Measurements from ENCODE around the gene CD58.
"Not testable (repeated sequence)": the region's sequence is repeated elsewhere in the genome, so short reads cannot be mapped to it uniquely, and the experiment has no call there.

CD58 gene

GRCh38 chr1:116569776-116570357 lies 959 bp downstream of the CD58 start:
- peak; percentile 10 for DNase-seq

DNA sequence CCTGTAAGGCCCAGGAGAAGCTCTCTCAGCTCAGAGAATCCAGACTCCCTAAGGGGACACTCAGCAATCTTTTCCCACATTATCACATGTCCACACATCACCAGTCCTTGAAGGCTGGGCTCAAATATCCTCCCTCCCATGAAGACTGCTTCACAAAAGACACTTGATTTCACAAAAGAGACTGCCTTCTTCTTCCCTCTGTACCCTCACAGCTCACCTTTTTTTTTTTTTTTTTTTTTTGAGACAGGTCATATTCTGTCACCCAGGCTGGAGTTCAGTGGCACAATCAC lies 1.5 kb downstream of the CD58 start:
- no peak for DNase-seq

DNA sequence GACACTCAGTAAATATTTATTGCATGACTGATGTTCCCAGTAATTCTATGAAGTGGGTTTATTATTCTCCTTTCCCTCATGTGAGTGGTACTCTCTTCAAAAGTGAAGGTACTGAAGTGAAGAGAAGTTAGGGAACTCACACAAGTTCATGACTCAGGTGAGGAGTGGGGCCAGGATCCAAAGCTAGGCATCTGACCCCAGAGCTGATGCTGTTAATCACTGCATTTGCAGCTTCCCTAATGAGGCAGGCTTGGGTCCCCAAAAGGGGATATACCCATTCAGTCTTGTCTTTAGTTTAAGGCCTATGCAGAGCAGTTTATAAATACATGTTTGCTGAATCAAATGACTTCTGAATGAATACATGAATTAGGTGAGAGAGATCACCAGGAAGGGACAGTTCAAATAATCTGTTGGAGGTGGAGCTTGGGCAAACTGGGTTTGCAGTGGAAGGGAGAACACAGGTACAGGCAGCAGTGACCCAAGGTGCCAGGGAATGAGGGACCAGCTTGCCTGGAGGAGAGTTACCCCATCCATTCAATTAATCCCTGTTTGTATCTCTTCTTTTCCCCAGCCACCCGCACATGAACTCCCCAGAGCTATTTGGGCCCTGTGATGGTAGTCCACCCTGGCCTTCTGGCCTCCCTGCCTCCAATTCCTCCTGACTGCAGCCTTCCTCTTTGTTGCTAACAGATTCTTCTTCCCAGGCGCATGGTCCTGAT lies 2.0 kb downstream of the CD58 start:
- no peak for DNase-seq

- DNase-seq, result no peak
These were observed 2.8 kb downstream of the CD58 start for GRCh38 chr1:116567790-116568661.

DNA sequence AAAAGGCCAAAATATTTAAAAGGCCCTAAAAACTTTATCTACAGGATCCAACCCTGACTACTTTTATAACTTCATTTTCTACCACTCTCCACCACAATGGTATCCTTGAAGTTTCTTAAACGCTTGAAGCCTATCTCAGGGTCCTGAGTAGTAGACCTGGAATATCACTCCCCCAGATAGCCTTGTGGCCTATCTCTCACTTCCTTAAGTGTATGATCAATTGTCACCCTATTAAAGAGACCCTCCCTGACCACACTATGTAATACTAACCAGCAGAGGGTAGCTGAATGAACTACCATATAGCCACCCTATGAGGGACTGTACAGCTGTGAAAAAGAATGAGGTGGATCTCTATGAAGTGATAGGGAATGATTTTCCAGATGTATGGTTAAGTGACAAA lies 5.6 kb downstream of the CD58 start:
- DNase-seq, result no peak

- DNase-seq, result no peak
These were observed 6.4 kb downstream of the CD58 start for GRCh38 chr1:116564426-116564825.

DNA sequence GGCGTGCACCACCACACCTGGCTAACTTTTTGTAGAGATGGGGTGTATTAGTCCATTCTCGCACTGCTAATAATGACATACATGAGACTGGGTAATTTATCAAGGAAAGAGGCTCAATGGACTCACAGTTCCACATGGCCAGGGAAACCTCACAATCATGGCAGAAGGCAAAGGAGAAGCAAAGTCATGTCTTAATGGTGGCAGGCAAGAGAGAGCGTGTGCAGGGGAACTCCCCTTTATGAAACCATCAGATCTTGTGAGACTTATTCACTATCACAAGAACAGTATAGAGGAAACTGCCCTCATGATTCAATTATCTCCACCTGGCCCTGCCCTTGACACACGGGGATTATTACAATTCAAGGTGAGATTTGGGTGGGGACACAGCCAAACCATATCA lies 8.4 kb downstream of the CD58 start:
- not testable (repeated sequence) for DNase-seq

DNA sequence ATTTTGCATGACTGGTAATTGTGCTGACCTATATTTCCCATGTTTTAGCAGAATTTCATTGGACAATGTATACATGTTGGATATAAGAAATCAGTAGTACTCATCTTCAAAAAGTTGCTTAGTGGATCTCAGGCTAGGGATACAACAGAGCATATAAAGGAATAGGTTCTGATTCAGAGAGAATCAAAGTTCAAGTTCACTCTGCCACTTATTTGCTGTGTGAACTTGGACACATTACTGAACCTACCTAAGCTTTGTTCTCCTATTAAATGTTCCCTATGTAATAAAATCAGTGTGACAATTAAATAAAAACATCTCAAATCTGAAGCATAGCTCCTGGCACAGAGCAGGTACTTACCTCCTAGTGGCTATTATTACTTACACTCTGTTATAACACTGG lies 9.3 kb downstream of the CD58 start:
- DNase-seq, result no peak

GRCh38 chr1:116560704-116561490 lies 9.9 kb downstream of the CD58 start:
- DNase-seq, result no peak

DNA sequence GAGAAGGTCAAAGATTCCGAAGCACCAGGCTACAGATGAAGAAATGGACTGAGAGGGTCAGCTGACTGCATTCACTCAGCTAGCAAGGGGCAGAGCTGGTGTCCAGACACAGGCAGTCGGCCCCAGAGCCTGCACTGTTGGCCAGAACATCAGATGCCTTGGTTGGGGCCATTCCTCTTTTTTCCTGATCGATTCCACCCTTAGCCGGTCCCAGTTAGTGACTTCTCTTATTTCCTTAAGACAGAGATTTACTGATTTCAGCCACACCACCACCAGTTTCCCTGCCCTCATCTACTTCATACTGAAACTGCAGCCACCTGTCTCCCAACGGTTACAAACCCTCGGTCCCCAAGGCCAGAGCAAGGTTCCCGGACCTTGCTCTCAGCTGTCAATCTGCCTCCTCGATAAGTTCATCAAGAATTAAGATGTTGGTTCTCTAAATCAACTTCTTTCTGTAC lies 11.5 kb downstream of the CD58 start:
- no peak for DNase-seq

GRCh38 chr1:116558571-116558970 lies 12.3 kb downstream of the CD58 start:
- no peak for DNase-seq

- no peak for DNase-seq
These were observed 12.7 kb downstream of the CD58 start for GRCh38 chr1:116558140-116558549.

DNA sequence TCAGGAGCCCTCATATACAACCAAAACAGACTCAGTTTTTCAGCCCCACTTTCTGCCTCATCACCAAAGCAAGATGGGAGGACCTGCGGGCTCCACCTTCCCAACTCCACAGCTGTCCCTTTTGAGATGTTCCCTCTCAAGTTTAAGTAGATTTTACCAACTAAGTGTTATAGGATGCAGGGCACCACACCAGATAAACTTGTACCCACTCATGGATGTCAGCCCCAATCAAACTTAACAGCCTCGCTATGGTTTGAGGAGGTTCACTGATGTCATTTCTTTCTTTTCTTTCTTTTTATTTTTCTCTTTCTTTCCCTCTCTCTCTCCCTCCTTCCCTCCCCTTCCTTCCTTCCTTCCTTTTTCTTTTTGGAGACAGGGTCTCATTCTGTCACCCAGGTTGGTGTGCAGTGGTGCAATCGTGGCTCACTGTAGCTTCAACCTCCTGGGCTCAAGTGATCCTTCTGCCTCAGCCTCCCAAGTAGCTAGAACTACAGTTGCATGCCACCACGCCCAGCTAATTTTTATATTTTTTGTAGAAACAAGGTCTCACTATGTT lies 13.4 kb downstream of the CD58 start:
- DNase-seq, result no peak

GRCh38 chr1:116556289-116557006 lies 14.4 kb downstream of the CD58 start:
- no peak for DNase-seq

DNA sequence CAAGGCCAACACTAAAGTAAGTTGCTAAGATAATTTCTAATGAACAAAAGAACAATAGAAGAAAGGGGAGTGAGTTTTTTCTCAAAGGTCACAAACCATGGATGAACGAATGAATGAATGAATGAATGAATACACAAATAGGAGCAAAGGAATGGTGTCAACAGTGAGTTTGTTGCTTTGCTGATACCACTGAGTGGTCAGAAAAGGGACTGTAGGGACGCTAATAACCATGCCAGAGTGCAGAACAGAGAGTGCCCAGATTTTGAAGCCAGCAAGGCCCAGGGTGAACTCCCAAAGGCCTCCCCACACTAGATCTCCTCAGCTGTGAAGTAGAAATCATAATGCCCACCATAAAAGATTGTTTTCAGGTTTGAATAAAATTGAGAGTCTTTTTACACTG lies 15.9 kb downstream of the CD58 start:
- DNase-seq, result no peak

DNA sequence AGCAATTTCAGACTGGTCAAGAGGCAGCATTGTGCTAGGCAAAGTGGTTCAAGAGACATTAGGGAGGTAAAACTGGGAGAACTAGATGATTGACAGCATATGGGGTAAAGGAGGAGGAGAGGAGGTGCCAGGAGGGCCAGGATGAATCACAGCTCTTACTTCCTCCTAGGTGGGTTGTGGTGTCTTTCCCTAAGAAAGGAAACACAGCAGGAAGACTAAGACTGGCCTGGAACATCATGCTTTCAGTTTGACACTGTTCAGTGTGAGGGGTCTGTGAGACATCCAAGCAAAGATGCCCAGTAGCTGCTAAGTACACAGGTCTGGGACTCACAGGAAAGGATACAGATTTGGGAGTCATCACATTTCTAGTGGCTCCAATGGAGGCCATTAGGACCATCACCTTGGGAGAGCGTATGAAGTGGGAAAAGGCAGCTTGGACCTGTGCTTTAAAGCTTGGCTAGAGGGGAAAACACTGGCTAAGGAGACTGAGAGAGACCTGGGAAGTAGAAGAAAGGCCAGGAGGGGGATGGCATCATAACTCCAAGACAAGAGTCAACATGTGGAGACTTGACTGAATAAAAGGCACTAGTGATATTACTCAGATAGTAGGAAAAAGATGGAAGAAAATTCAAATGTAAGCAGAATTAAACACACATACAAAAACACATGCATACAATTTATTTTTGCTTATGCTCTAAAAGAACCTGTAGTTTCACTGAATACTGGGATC lies 17.3 kb downstream of the CD58 start:
- no peak for DNase-seq

- DNase-seq, result no peak
These were observed 24.4 kb downstream of the CD58 start for GRCh38 chr1:116546354-116546977.

GRCh38 chr1:116545359-116545705 lies 25.5 kb downstream of the CD58 start:
- DNase-seq, result no peak

GRCh38 chr1:116544588-116545358 lies 26.1 kb downstream of the CD58 start:
- DNase-seq, result no peak

GRCh38 chr1:116540088-116540487 lies 30.7 kb downstream of the CD58 start:
- no peak for DNase-seq
